NCI-H82 treated with DMSO at 0.1 percent for 48 hours (cell line): ENCODE data around the gene SMAP1.

Experiments
- DNase-seq: peaks from one replicate; lab custom pipeline; 2025; ENCODE audit not compliant: unreplicated experiment; lab: John Stamatoyannopoulos, UW

SMAP1 gene

GRCh38 chr6:70839286-70840266 lies 171.9 kb downstream of the SMAP1 start:
- no peak for DNase-seq

- no peak for DNase-seq
Observed at GRCh38 chr6:70841112-70841511, 173.4 kb downstream of the SMAP1 start.

GRCh38 chr6:70842541-70842940 lies 174.9 kb downstream of the SMAP1 start:
- no peak for DNase-seq

- no peak for DNase-seq
Observed at GRCh38 chr6:70843328-70843918, 175.7 kb downstream of the SMAP1 start.

GRCh38 chr6:70844301-70844700 lies 176.6 kb downstream of the SMAP1 start:
- DNase-seq, result peak; percentile 70

GRCh38 chr6:70846207-70846835 lies 178.6 kb downstream of the SMAP1 start:
- no peak for DNase-seq

- DNase-seq, result no peak
Observed at GRCh38 chr6:70847106-70848084, 179.7 kb downstream of the SMAP1 start.

- no peak for DNase-seq
Observed at GRCh38 chr6:70849348-70850069, 181.8 kb downstream of the SMAP1 start.

GRCh38 chr6:70852667-70853246 lies 185.1 kb downstream of the SMAP1 start:
- no peak for DNase-seq

GRCh38 chr6:70857387-70858077 lies 189.8 kb downstream of the SMAP1 start:
- DNase-seq, result no peak

GRCh38 chr6:70860045-70860444 lies 192.4 kb downstream of the SMAP1 start:
- peak; percentile 70 for DNase-seq

GRCh38 chr6:70860920-70861319 lies 193.2 kb downstream of the SMAP1 start:
- DNase-seq, result no peak

GRCh38 chr6:70863343-70863742 lies 195.7 kb downstream of the SMAP1 start:
- no peak for DNase-seq

GRCh38 chr6:70864401-70864800 lies 196.7 kb downstream of the SMAP1 start:
- no peak for DNase-seq

GRCh38 chr6:70872469-70872868 lies 204.8 kb downstream of the SMAP1 start:
- no peak for DNase-seq

GRCh38 chr6:70874181-70874913 lies 206.7 kb downstream of the SMAP1 start:
- no peak for DNase-seq

- DNase-seq, result no peak
Observed at GRCh38 chr6:70879496-70879895, 211.8 kb downstream of the SMAP1 start.
